PC-9 (cell line): ENCODE results near the gene SLC5A5. TPM values are rescaled to one million over a fixed set of nuclear protein-coding genes. Genes with fewer than 3 reads are reported as not detected.

Source experiments
- BruUV-seq: library from RNA; stranded (reverse); fragments of 400-500 nt; replicated peaks from 2 replicates; lab custom pipeline; 2021; lab: Mats Ljungman, UMichigan
- CTCF ChIA-PET: fragments of 300-600 bp; sonication (Branson Sonifier 250); formaldehyde crosslinking; loops from one replicate; lab custom pipeline; 2022; ENCODE audit warnings: antibody characterized with exemption; lab: Charles Lee
- POLR2A ChIA-PET: fragments of 300-600 bp; sonication (Branson Sonifier 250); formaldehyde crosslinking; loops from one replicate; lab custom pipeline; 2022; ENCODE audit warnings: antibody characterized with exemption; ENCODE audit not compliant: unreplicated experiment; lab: Charles Lee
- DNase-seq, 2 experiments: peaks; one replicate each; pipeline versions ENCODE4 v3.0.0 to v3.0.0-alpha.2; 2015 to 2022; ENCODE audit warnings: mixed read lengths in 1 of 2
- H2AFZ ChIP-seq: fragments of 200-600 bp; sonication (generic); 2 replicates; pipeline ENCODE4 v1.8.1; 2017; ENCODE audit warnings: antibody characterized with exemption
- H3F3A ChIP-seq: fragments of 200-600 bp; sonication (generic); 2 replicates; pipeline ENCODE4 v1.8.1; 2017; ENCODE audit warnings: antibody characterized with exemption, mild to moderate bottlenecking, low read depth; ENCODE audit not compliant: insufficient read depth
- H3K27ac ChIP-seq: fragments of 200-600 bp; sonication (generic); 2 replicates; pipeline ENCODE4 v1.6.1; 2016; ENCODE audit warnings: mixed run types
- H3K27me3 ChIP-seq: fragments of 200-600 bp; sonication (generic); 2 replicates; pipeline ENCODE4 v1.6.1; 2016; ENCODE audit warnings: low read depth, mixed run types; ENCODE audit not compliant: insufficient read depth
- H3K36me3 ChIP-seq: fragments of 200-600 bp; sonication (generic); 2 replicates; pipeline ENCODE4 v1.6.1; 2016; ENCODE audit warnings: low read depth, mixed run types
- H3K4me1 ChIP-seq: fragments of 200-600 bp; sonication (generic); replicated peaks from 2 replicates; pipeline ENCODE4 v1.6.1; 2016; ENCODE audit warnings: mixed run types; ENCODE audit not compliant: insufficient read depth
- H3K4me2 ChIP-seq: fragments of 200-600 bp; sonication (generic); 2 replicates; pipeline ENCODE4 v1.6.1; 2017; ENCODE audit warnings: mixed run types
- H3K4me3 ChIP-seq: fragments of 200-600 bp; sonication (generic); 2 replicates; pipeline ENCODE4 v1.6.1; 2016; ENCODE audit warnings: mixed run types
- H3K79me2 ChIP-seq: fragments of 200-600 bp; sonication (generic); 2 replicates; pipeline ENCODE4 v1.6.1; 2017; ENCODE audit warnings: low read depth, mixed run types
- H3K9me2 ChIP-seq: fragments of 200-600 bp; sonication (generic); 2 replicates; pipeline ENCODE4 v1.8.1; 2017; ENCODE audit warnings: mild to moderate bottlenecking; ENCODE audit not compliant: insufficient read depth
- H3K9me3 ChIP-seq: fragments of 200-600 bp; sonication (generic); 2 replicates; pipeline ENCODE4 v1.8.1; 2016; ENCODE audit warnings: low read depth; ENCODE audit not compliant: insufficient read depth
- H4K20me1 ChIP-seq: fragments of 200-600 bp; sonication (generic); 2 replicates; pipeline ENCODE4 v1.8.1; 2017; ENCODE audit not compliant: insufficient read depth
- CTCF ChIP-seq: fragments of 200-600 bp; sonication (generic); conservative IDR thresholded peaks from 2 replicates; pipeline ENCODE4 v1.6.1; 2017; ENCODE audit warnings: mixed run types, antibody characterized with exemption, mild to moderate bottlenecking, moderate library complexity
- EZH2 ChIP-seq: fragments of 200-600 bp; sonication (generic); IDR thresholded peaks from 2 replicates; pipeline ENCODE4 v1.8.0; 2017; ENCODE audit warnings: antibody characterized with exemption, low read depth
- intact Hi-C: fragments of 100-400 bp; cut with micrococcal nuclease; formaldehyde crosslinking; loops from one replicate; pipeline ENCODE4 v1.10.0; 2022; ENCODE audit not compliant: unreplicated experiment
- total RNA-seq: library from RNA; stranded (reverse); gene quantifications from 2 replicates; pipeline ENCODE4 v1.2.3, GENCODE V29; 2021

Gene SLC5A5
- total RNA-seq, 1 experiment from 2014 or later = not detected

- Histone ChIP-seq H3K36me3 (no peaks in the 10 kb centered on the region), H3K9me2 (no peaks in the 10 kb centered on the region), H3K4me2 (peak overlapping the region; percentile 86), H3K9me3 (no peaks in the 10 kb centered on the region), H2AFZ (peak overlapping the region; percentile 77; the same call in 1 of the 2 replicates), H3K79me2 (no peaks in the 10 kb centered on the region), H3K27ac (no peak overlapping the region), H3K27me3 (peaks cover 4% of the 10 kb centered on the region; the same call in 1 of the 2 replicates), H3K4me1 (peaks cover 5% of the 10 kb centered on the region), H3K4me3 (peak overlapping the region; percentile 53; the same call in 1 of the 2 replicates), H4K20me1 (no peaks in the 10 kb centered on the region), H3F3A (peaks cover 15% of the 10 kb centered on the region; the same call in 1 of the 2 replicates)
- no peak for TF ChIP-seq CTCF
- no peak for TF ChIP-seq EZH2
- intact Hi-C loops = loop anchor here (5.0 kb wide), 1 partner anchor 123 kb away; no protein-coding TSS in a partner anchor
- ChIA-PET POLR2A (no interaction called here), CTCF (no interaction called here)
- DNase-seq = peak; percentile 42 to 51
- no TSS peak for BruUV-seq
These were observed 2.3 kb downstream of the SLC5A5 start for GRCh38 chr19:17873786-17874757.

GRCh38 chr19:17874758-17875135 lies 3.0 kb downstream of the SLC5A5 start:
- Histone ChIP-seq H3K9me3 (no peaks in the 10 kb centered on the region), H3K27me3 (peaks cover 6% of the 10 kb centered on the region; the same call in 1 of the 2 replicates), H3K4me1 (peaks cover 5% of the 10 kb centered on the region), H2AFZ (no peak overlapping the region), H4K20me1 (no peaks in the 10 kb centered on the region), H3K27ac (no peak overlapping the region), H3K36me3 (no peaks in the 10 kb centered on the region), H3K79me2 (no peaks in the 10 kb centered on the region), H3K4me2 (no peak overlapping the region), H3K4me3 (no peak overlapping the region), H3K9me2 (no peaks in the 10 kb centered on the region), H3F3A (peaks cover 15% of the 10 kb centered on the region; the same call in 1 of the 2 replicates)
- intact Hi-C loops = loop anchor here (5.0 kb wide), 1 partner anchor 123 kb away; no protein-coding TSS in a partner anchor
- ChIA-PET CTCF (interaction anchor here (0.5 kb wide), 1 partner anchor 133 kb away, joined by 7 read pairs; the partner anchor contains the start of gene ARRDC2), POLR2A (no interaction called here)
- no TSS peak for BruUV-seq
- no peak for DNase-seq
- no peak for TF ChIP-seq CTCF
- no peak for TF ChIP-seq EZH2

GRCh38 chr19:17877696-17878095 lies 6.0 kb downstream of the SLC5A5 start:
- POLR2A ChIA-PET = interaction anchor here (0.6 kb wide), 1 partner anchor 426 kb away, joined by 5 read pairs; no protein-coding TSS in a partner anchor
- intact Hi-C loops = no loop called here

More at GRCh38 chr19:17877696-17878095, 6.0 kb downstream of the SLC5A5 start:
- H3K4me2 ChIP-seq = no peak overlapping the region
- no TSS peak for BruUV-seq
- no peaks in the 10 kb centered on the region for H4K20me1 ChIP-seq
- H3K9me3 ChIP-seq = no peaks in the 10 kb centered on the region
- H3K36me3 ChIP-seq = no peaks in the 10 kb centered on the region
- no peak overlapping the region for H3K27ac ChIP-seq
- H3K4me1 ChIP-seq = peaks cover 5% of the 10 kb centered on the region
- H2AFZ ChIP-seq = no peak overlapping the region
- H3K79me2 ChIP-seq = no peaks in the 10 kb centered on the region
- no peaks in the 10 kb centered on the region for H3K9me2 ChIP-seq
- CTCF ChIA-PET = no interaction called here
- no peak for DNase-seq
- TF ChIP-seq CTCF = no peak
- no peak for TF ChIP-seq EZH2
- no peak overlapping the region for H3K4me3 ChIP-seq
- H3F3A ChIP-seq = peaks cover 8% of the 10 kb centered on the region; the same call in 1 of the 2 replicates
- peaks cover 18% of the 10 kb centered on the region; the same call in 1 of the 2 replicates for H3K27me3 ChIP-seq
